K562 (cell line): ENCODE data around the gene POLR2J. TPM values are rescaled to one million over a fixed set of nuclear protein-coding genes. Genes with fewer than 3 reads are reported as not detected.

ENCODE experiments used
- CEBPB ChIP-seq: fragments of 450-650 bp; IDR thresholded peaks from 2 replicates; pipeline ENCODE4 v1.6.1; 2016; ENCODE audit warnings: missing genetic modification characterization, missing compliant biosample characterization
- CXXC5 ChIP-seq: fragments of 250-450 bp; sonication (Bioruptor Pico); IDR thresholded peaks from 2 replicates; pipeline ENCODE4 v1.8.0; 2022; ENCODE audit warnings: inconsistent platforms, mild to moderate bottlenecking, moderate library complexity
- FOXO4 ChIP-seq: fragments of 450-650 bp; formaldehyde crosslinking; IDR thresholded peaks from 2 replicates; pipeline ENCODE4 v1.4.0; 2020; ENCODE audit warnings: mild to moderate bottlenecking, moderate library complexity
- POLR2H ChIP-seq: IDR thresholded peaks from 2 replicates; pipeline ENCODE4 v1.6.1; 2016; ENCODE audit warnings: missing genetic modification characterization, low read depth, mild to moderate bottlenecking, control low read depth, missing compliant biosample characterization, moderate library complexity
- THRA ChIP-seq: fragments of 450-650 bp; IDR thresholded peaks from 2 replicates; pipeline ENCODE4 v1.6.1; 2017; ENCODE audit warnings: mild to moderate bottlenecking, moderate library complexity
- TRIM24 ChIP-seq, 2 experiments: fragments of 450-650 bp; IDR thresholded peaks; 2 replicates each; pipeline ENCODE4 v1.6.1; 2016
- polyA plus RNA-seq, 8 experiments: library from polyadenylated mRNA; depleted of rRNA in 4 of 8; stranded (reverse) in 5 of 8; unstranded in 3 of 8; fragments of >200 nt; fragmentation: Nextera tagmentation in 2 of 8; fragmentation: Illumina TruSeq in 1 of 8; extraction: Ambion mirVana in 2 of 8; extraction: Trizol in 1 of 8; gene quantifications; 2 replicates each; pipeline versions ENCODE4 v1.2.1 to v1.2.3, GENCODE V29; 2011 to 2014; ENCODE audit warnings: inconsistent platforms in 1 of 8, missing spikeins in 1 of 8
- total RNA-seq, 7 experiments: library from RNA; depleted of rRNA in 6 of 7; stranded (reverse); fragments of >200 nt in 6 of 7; fragmentation: Illumina TruSeq in 2 of 7; extraction: Trizol in 2 of 7; gene quantifications; 2 replicates each; pipeline versions ENCODE4 v1.2.1 to v1.2.3, GENCODE V29; 2011 to 2021; ENCODE audit warnings: low replicate concordance in 1 of 7
- TF ChIP-seq, protein P1 (sequence below): fragments of 450-650 bp; IDR thresholded peaks from 2 replicates; pipeline ENCODE4 v1.6.1; 2016; ENCODE audit warnings: mild to moderate bottlenecking, moderate library complexity
- TF ChIP-seq, protein P2 (sequence below): fragments of 450-650 bp; formaldehyde crosslinking; IDR thresholded peaks from 2 replicates; pipeline ENCODE4 v1.4.0; 2020; ENCODE audit warnings: mild to moderate bottlenecking
- TF ChIP-seq, protein P3 (sequence below): fragments of 250-450 bp; sonication (Bioruptor Pico); IDR thresholded peaks from 2 replicates; pipeline ENCODE4 v1.4.0; 2020; ENCODE audit warnings: mild to moderate bottlenecking, moderate library complexity

POLR2J gene
- total and polyA plus RNA-seq, 9 of the 15 experiments (the other 6 are each of a cell fraction or from before 2014, with no cell fraction given), result 32.3 to 220 (median 113) TPM

DNA sequence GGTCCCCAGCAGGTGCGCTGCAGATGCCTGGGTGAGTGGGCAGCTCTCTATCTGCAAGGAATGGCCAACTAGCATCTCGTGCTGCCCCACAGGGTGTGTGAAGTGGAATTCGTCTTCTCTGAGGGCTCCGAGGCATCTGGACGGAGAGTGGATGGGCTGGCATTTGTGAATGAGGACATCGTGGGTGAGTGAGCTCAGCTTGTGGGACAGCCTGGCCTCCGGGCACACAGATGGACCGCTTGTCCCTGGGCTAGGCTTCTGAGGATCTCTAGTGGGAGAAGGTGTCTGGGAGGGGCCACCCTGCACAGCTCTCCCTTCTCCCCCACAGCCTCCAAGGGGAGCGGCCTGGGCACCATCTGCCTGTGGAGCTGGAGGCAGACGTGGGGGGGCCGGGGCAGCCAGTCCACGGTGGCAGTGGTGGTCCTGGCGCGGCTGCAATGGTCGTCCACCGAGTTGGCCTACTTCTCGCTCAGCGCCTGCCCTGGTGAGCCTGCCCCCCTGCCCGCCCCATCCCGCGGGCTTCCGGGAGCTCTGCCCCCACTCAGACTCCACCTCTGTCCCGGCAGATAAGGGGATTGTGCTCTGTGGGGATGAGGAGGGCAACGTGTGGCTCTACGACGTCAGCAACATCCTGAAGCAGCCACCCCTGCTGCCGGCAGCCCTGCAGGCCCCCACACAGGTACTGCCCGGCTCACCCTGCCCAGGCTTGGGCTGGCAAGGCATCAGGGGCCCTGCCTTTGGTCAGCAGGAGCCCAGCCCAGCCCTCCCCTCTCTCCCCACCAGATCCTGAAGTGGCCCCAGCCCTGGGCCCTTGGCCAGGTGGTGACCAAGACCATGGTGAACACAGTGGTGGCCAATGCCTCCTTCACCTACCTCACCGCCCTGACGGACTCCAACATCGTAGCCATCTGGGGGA is 6.3 kb downstream of the POLR2J start (continued):
- TF ChIP-seq, protein P1, sequence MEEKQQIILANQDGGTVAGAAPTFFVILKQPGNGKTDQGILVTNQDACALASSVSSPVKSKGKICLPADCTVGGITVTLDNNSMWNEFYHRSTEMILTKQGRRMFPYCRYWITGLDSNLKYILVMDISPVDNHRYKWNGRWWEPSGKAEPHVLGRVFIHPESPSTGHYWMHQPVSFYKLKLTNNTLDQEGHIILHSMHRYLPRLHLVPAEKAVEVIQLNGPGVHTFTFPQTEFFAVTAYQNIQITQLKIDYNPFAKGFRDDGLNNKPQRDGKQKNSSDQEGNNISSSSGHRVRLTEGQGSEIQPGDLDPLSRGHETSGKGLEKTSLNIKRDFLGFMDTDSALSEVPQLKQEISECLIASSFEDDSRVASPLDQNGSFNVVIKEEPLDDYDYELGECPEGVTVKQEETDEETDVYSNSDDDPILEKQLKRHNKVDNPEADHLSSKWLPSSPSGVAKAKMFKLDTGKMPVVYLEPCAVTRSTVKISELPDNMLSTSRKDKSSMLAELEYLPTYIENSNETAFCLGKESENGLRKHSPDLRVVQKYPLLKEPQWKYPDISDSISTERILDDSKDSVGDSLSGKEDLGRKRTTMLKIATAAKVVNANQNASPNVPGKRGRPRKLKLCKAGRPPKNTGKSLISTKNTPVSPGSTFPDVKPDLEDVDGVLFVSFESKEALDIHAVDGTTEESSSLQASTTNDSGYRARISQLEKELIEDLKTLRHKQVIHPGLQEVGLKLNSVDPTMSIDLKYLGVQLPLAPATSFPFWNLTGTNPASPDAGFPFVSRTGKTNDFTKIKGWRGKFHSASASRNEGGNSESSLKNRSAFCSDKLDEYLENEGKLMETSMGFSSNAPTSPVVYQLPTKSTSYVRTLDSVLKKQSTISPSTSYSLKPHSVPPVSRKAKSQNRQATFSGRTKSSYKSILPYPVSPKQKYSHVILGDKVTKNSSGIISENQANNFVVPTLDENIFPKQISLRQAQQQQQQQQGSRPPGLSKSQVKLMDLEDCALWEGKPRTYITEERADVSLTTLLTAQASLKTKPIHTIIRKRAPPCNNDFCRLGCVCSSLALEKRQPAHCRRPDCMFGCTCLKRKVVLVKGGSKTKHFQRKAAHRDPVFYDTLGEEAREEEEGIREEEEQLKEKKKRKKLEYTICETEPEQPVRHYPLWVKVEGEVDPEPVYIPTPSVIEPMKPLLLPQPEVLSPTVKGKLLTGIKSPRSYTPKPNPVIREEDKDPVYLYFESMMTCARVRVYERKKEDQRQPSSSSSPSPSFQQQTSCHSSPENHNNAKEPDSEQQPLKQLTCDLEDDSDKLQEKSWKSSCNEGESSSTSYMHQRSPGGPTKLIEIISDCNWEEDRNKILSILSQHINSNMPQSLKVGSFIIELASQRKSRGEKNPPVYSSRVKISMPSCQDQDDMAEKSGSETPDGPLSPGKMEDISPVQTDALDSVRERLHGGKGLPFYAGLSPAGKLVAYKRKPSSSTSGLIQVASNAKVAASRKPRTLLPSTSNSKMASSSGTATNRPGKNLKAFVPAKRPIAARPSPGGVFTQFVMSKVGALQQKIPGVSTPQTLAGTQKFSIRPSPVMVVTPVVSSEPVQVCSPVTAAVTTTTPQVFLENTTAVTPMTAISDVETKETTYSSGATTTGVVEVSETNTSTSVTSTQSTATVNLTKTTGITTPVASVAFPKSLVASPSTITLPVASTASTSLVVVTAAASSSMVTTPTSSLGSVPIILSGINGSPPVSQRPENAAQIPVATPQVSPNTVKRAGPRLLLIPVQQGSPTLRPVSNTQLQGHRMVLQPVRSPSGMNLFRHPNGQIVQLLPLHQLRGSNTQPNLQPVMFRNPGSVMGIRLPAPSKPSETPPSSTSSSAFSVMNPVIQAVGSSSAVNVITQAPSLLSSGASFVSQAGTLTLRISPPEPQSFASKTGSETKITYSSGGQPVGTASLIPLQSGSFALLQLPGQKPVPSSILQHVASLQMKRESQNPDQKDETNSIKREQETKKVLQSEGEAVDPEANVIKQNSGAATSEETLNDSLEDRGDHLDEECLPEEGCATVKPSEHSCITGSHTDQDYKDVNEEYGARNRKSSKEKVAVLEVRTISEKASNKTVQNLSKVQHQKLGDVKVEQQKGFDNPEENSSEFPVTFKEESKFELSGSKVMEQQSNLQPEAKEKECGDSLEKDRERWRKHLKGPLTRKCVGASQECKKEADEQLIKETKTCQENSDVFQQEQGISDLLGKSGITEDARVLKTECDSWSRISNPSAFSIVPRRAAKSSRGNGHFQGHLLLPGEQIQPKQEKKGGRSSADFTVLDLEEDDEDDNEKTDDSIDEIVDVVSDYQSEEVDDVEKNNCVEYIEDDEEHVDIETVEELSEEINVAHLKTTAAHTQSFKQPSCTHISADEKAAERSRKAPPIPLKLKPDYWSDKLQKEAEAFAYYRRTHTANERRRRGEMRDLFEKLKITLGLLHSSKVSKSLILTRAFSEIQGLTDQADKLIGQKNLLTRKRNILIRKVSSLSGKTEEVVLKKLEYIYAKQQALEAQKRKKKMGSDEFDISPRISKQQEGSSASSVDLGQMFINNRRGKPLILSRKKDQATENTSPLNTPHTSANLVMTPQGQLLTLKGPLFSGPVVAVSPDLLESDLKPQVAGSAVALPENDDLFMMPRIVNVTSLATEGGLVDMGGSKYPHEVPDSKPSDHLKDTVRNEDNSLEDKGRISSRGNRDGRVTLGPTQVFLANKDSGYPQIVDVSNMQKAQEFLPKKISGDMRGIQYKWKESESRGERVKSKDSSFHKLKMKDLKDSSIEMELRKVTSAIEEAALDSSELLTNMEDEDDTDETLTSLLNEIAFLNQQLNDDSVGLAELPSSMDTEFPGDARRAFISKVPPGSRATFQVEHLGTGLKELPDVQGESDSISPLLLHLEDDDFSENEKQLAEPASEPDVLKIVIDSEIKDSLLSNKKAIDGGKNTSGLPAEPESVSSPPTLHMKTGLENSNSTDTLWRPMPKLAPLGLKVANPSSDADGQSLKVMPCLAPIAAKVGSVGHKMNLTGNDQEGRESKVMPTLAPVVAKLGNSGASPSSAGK, result no peak
- no peak for TF ChIP-seq THRA
- no peak for TF ChIP-seq TRIM24 (IDR thresholded peaks at IDR 0.05)
- TF ChIP-seq CEBPB (tag), result no peak
- TF ChIP-seq FOXO4 (CRISPR knock-in tag), result no peak
- TF ChIP-seq, protein P2, sequence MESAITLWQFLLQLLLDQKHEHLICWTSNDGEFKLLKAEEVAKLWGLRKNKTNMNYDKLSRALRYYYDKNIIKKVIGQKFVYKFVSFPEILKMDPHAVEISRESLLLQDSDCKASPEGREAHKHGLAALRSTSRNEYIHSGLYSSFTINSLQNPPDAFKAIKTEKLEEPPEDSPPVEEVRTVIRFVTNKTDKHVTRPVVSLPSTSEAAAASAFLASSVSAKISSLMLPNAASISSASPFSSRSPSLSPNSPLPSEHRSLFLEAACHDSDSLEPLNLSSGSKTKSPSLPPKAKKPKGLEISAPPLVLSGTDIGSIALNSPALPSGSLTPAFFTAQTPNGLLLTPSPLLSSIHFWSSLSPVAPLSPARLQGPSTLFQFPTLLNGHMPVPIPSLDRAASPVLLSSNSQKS (CRISPR knock-in tag), result no peak
- TF ChIP-seq POLR2H (tag), result no peak
- no peak for TF ChIP-seq CXXC5 (CRISPR knock-in tag)
- TF ChIP-seq, protein P3, sequence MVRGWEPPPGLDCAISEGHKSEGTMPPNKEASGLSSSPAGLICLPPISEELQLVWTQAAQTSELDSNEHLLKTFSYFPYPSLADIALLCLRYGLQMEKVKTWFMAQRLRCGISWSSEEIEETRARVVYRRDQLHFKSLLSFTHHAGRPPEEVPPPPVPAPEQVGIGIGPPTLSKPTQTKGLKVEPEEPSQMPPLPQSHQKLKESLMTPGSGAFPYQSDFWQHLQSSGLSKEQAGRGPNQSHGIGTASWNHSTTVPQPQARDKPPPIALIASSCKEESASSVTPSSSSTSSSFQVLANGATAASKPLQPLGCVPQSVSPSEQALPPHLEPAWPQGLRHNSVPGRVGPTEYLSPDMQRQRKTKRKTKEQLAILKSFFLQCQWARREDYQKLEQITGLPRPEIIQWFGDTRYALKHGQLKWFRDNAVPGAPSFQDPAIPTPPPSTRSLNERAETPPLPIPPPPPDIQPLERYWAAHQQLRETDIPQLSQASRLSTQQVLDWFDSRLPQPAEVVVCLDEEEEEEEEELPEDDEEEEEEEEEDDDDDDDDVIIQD (CRISPR knock-in tag), result no peak
